IMR-90 (cell line): ENCODE results near the gene AUTS2. TPM values are rescaled to one million over a fixed set of nuclear protein-coding genes. Genes with fewer than 3 reads are reported as not detected.

Experiments
- ATAC-seq: fragments of 200-7000 bp; cut with Tn5 transposase; 2 replicates; pipeline ENCODE4 v1.9.1; 2020; ENCODE audit warnings: low read depth, mild to moderate bottlenecking, moderate library complexity
- BruUV-seq: library from RNA; stranded (reverse); fragments of 400-500 nt; replicated peaks from 2 replicates; lab custom pipeline; 2021; lab: Mats Ljungman, UMichigan
- CTCF ChIA-PET: fragments of 300-600 bp; formaldehyde crosslinking; extraction: SDS; loops from one replicate; lab custom pipeline; 2021; ENCODE audit warnings: antibody characterized with exemption; lab: Yijun Ruan, JAX
- POLR2A ChIA-PET: fragments of 300-600 bp; sonication (Branson Sonifier 250); formaldehyde crosslinking; loops from one replicate; lab custom pipeline; 2022; ENCODE audit warnings: antibody characterized with exemption; ENCODE audit not compliant: unreplicated experiment; lab: Charles Lee
- DNase-seq: peaks from one replicate; pipeline ENCODE4 v3.0.0; 2013
- H2AFZ ChIP-seq: replicated peaks from 2 replicates; pipeline ENCODE3; 2013; ENCODE audit warnings: low read length, mild to moderate bottlenecking; ENCODE audit not compliant: poor library complexity
- H2AK5ac ChIP-seq: 2 replicates; pipeline ENCODE4 v1.6.1; 2013; ENCODE audit warnings: low read depth, low read length, inconsistent platforms
- H2AK9ac ChIP-seq: replicated peaks from 2 replicates; pipeline ENCODE3; 2013; ENCODE audit warnings: mild to moderate bottlenecking, low read depth, low read length, moderate library complexity; ENCODE audit not compliant: poor library complexity
- H2BK120ac ChIP-seq: 2 replicates; pipeline ENCODE4 v1.6.1; 2013; ENCODE audit warnings: low read depth, low read length, inconsistent platforms
- H2BK15ac ChIP-seq: 3 replicates; pipeline ENCODE4 v1.6.1; 2013; ENCODE audit warnings: low read depth, low read length, inconsistent platforms
- H2BK20ac ChIP-seq: 2 replicates; pipeline ENCODE4 v1.6.1; 2013; ENCODE audit warnings: low read depth, mild to moderate bottlenecking, inconsistent platforms, low read length, moderate library complexity
- H2BK5ac ChIP-seq: 2 replicates; pipeline ENCODE4 v1.6.1; 2013; ENCODE audit warnings: mild to moderate bottlenecking, low read depth, low read length, inconsistent platforms; ENCODE audit not compliant: poor library complexity, severe bottlenecking
- H3K14ac ChIP-seq: replicated peaks from 2 replicates; pipeline ENCODE4 v1.6.1; 2013; ENCODE audit warnings: low read depth, low read length, inconsistent platforms
- H3K18ac ChIP-seq: 2 replicates; pipeline ENCODE4 v1.6.1; 2013; ENCODE audit warnings: low read depth, low read length, control low read depth
- H3K23ac ChIP-seq: 2 replicates; pipeline ENCODE4 v1.6.1; 2013; ENCODE audit warnings: low read depth, low read length, inconsistent platforms
- H3K27ac ChIP-seq: 2 replicates; pipeline ENCODE4 v1.5.1; 2013; ENCODE audit warnings: mild to moderate bottlenecking, control low read depth, low read length; ENCODE audit not compliant: insufficient read depth
- H3K27me3 ChIP-seq: 2 replicates; pipeline ENCODE4 v1.6.1; 2013; ENCODE audit warnings: low read length; ENCODE audit not compliant: control insufficient read depth, insufficient read depth
- H3K36me3 ChIP-seq: 2 replicates; pipeline ENCODE4 v1.6.1; 2013; ENCODE audit warnings: low read length, mixed read lengths; ENCODE audit not compliant: control insufficient read depth, insufficient read depth
- H3K4ac ChIP-seq: 2 replicates; pipeline ENCODE4 v1.6.1; 2013; ENCODE audit warnings: low read depth, low read length, inconsistent platforms
- H3K4me1 ChIP-seq: 2 replicates; pipeline ENCODE4 v1.6.1; 2013; ENCODE audit warnings: low read length, mixed read lengths; ENCODE audit not compliant: control insufficient read depth, insufficient read depth
- H3K4me2 ChIP-seq: 2 replicates; pipeline ENCODE4 v1.6.1; 2013; ENCODE audit warnings: low read depth, mild to moderate bottlenecking, control low read depth, low read length, moderate library complexity
- H3K4me3 ChIP-seq: 2 replicates; pipeline ENCODE4 v1.5.1; 2013; ENCODE audit warnings: low read depth, mild to moderate bottlenecking, control low read depth, low read length, moderate library complexity; ENCODE audit not compliant: insufficient read depth
- H3K56ac ChIP-seq: 2 replicates; pipeline ENCODE4 v1.6.1; 2013; ENCODE audit warnings: low read length, inconsistent platforms; ENCODE audit not compliant: insufficient read depth; ENCODE audit errors: extremely low read depth
- H3K79me1 ChIP-seq, 2 experiments: 2 replicates each; pipeline ENCODE4 v1.6.1; 2013; ENCODE audit warnings: low read length in 2 of 2, inconsistent platforms in 1 of 2, low read depth in 1 of 2
- H3K9ac ChIP-seq: 2 replicates; pipeline ENCODE4 v1.6.1; 2013; ENCODE audit warnings: low read depth, low read length, control low read depth
- H3K9me1 ChIP-seq: 2 replicates; pipeline ENCODE4 v1.6.1; 2013; ENCODE audit warnings: low read length, inconsistent platforms; ENCODE audit not compliant: insufficient read depth
- H3K9me3 ChIP-seq: 2 replicates; pipeline ENCODE4 v1.6.1; 2013; ENCODE audit warnings: low read length; ENCODE audit not compliant: control insufficient read depth, insufficient read depth
- H4K20me1 ChIP-seq: 2 replicates; pipeline ENCODE4 v1.6.1; 2013; ENCODE audit warnings: low read length, inconsistent platforms; ENCODE audit not compliant: insufficient read depth
- H4K5ac ChIP-seq: 2 replicates; pipeline ENCODE4 v1.6.1; 2013; ENCODE audit warnings: mild to moderate bottlenecking, low read depth, low read length, control low read depth
- H4K8ac ChIP-seq, 2 experiments: 2 replicates each; pipeline ENCODE4 v1.6.1; 2013; ENCODE audit warnings: low read depth in 2 of 2, low read length in 2 of 2, control low read depth in 1 of 2, inconsistent platforms in 1 of 2
- H4K91ac ChIP-seq: 2 replicates; pipeline ENCODE4 v1.6.1; 2013; ENCODE audit warnings: low read depth, low read length, inconsistent platforms; ENCODE audit not compliant: insufficient read depth
- BHLHE40 ChIP-seq: fragments of 150-350 bp; IDR thresholded peaks from 2 replicates; pipeline ENCODE4 v1.6.1; 2016; ENCODE audit warnings: mild to moderate bottlenecking, low read depth, low read length
- CHD1 ChIP-seq: IDR thresholded peaks from 2 replicates; pipeline ENCODE4 v1.6.1; 2012; ENCODE audit warnings: low read depth, low read length, improper control_type of control experiment
- POLR2A ChIP-seq: IDR thresholded peaks from 2 replicates; pipeline ENCODE4 v1.6.1; 2012; ENCODE audit warnings: mild to moderate bottlenecking, low read depth, low read length
- RAD21 ChIP-seq: IDR thresholded peaks from 2 replicates; pipeline ENCODE4 v1.6.1; 2012; ENCODE audit warnings: low read length, improper control_type of control experiment
- RCOR1 ChIP-seq: IDR thresholded peaks from 2 replicates; pipeline ENCODE4 v1.6.1; 2012; ENCODE audit warnings: mild to moderate bottlenecking, low read length, improper control_type of control experiment; ENCODE audit not compliant: insufficient replicate concordance
- RFX5 ChIP-seq: IDR thresholded peaks from 2 replicates; pipeline ENCODE4 v1.8.0; 2012; ENCODE audit warnings: low read depth, mild to moderate bottlenecking, low read length, moderate library complexity
- SMC3 ChIP-seq: fragments of 150-350 bp; IDR thresholded peaks from 2 replicates; pipeline ENCODE4 v1.6.1; 2016; ENCODE audit warnings: low read depth, mild to moderate bottlenecking, antibody characterized with exemption, low read length, moderate library complexity
- WGBS, 2 experiments: methylation state at CpG; one replicate each; pipeline versions ENCODE4 v1.1.5 to v1.1.7; 2013; ENCODE audit warnings: missing lambda C conversion rate in 2 of 2; ENCODE audit not compliant: insufficient read length in 1 of 2; ENCODE audit errors: extremely low coverage in 2 of 2; 5-methylcytosine and 5-hydroxymethylcytosine counted together
- dilution Hi-C: fragments of 300-500 bp; cut with HindIII; formaldehyde crosslinking; loops from one replicate; pipeline ENCODE4 v1.14.3; 2018; ENCODE audit warnings: low sequenced_read_pairs; ENCODE audit not compliant: unreplicated experiment
- in situ Hi-C: fragments of 300-500 bp; cut with MboI; formaldehyde crosslinking; loops from 3 replicates; pipeline ENCODE4 v1.14.3; 2019; ENCODE audit warnings: low sequenced_read_pairs, inconsistent platforms, mixed read lengths
- intact Hi-C: fragments of 100-400 bp; cut with micrococcal nuclease; formaldehyde crosslinking; loops from 2 replicates; pipeline ENCODE4 v1.10.0; 2022
- polyA plus RNA-seq, 3 experiments: library from polyadenylated mRNA; depleted of rRNA; stranded (reverse); fragments of >200 nt; gene quantifications; 2 replicates each; pipeline ENCODE4 v1.2.3, GENCODE V29; 2012; ENCODE audit warnings: low replicate concordance in 1 of 3
- total RNA-seq: library from RNA; depleted of rRNA; stranded (reverse); fragments of >200 nt; gene quantifications from 2 replicates; pipeline ENCODE4 v1.2.3, GENCODE V29; 2012

Gene AUTS2
- total and polyA plus RNA-seq, 2 of the 4 experiments (the other 2 are of a cell fraction): 0.90 to 3.0 TPM

DNA sequence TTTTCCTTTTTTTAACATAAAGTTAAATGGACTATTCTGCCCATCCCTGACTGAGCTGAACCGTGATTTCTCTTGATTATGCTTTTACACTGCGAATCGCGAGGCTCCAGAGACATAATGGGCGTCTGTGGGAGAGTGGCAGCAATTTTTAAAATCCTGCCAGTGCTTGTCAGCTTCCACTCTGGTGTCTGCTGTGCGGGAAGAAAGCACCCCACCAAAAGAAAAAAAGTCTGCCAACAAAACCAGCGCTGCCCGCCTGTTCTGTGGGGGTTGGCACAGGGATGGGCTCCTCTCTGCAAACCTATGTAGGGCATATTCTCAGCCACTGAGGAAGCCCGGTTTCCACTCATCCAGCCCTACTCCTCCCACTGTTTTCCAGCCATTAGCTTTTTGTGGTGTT lies 941.3 kb downstream of the AUTS2 start:
- Histone ChIP-seq H2BK15ac (no peak overlapping the region), H4K91ac (no peak overlapping the region), H2BK5ac (no peak overlapping the region), H3K27ac (no peak overlapping the region), H3K4ac (no peak overlapping the region), H3K79me1 (no peaks in the 10 kb centered on the region), H3K23ac (no peak overlapping the region), H2BK20ac (no peak overlapping the region), H2AK5ac (no peak overlapping the region), H2BK120ac (no peak overlapping the region), H4K5ac (no peak overlapping the region), H4K20me1 (no peaks in the 10 kb centered on the region), H3K4me3 (no peak overlapping the region), H2AK9ac (no peak overlapping the region), H3K4me1 (no peaks in the 10 kb centered on the region), H3K36me3 (no peaks in the 10 kb centered on the region), H3K9me3 (no peaks in the 10 kb centered on the region), H3K4me2 (no peak overlapping the region), H4K8ac (no peak overlapping the region), H3K9ac (no peak overlapping the region), H3K56ac (no peak overlapping the region), H3K14ac (no peak overlapping the region), H3K9me1 (no peaks in the 10 kb centered on the region), H3K18ac (no peak overlapping the region), H3K27me3 (no peaks in the 10 kb centered on the region), H2AFZ (no peak overlapping the region)
- in situ Hi-C loops: no loop called here
- ChIA-PET POLR2A (interaction anchor here (0.6 kb wide), 1 partner anchor 1121 kb away, joined by 3 read pairs; no protein-coding TSS in a partner anchor), CTCF (no interaction called here)
- dilution Hi-C loops: no loop called here
- ATAC-seq: no peak
- no TSS peak for BruUV-seq
- intact Hi-C loops: no loop called here
- no CpG with 5 or more reads among the region's 9 CpGs for WGBS, 2 experiments
- no peak for TF ChIP-seq RCOR1
- TF ChIP-seq SMC3: no peak
- no peak for TF ChIP-seq CHD1
- TF ChIP-seq POLR2A: no peak
- TF ChIP-seq BHLHE40: no peak
- TF ChIP-seq RFX5: no peak
- no peak for TF ChIP-seq RAD21
- DNase-seq: no peak
